Activated T-helper 1 cell treated with Interleukin-2 at 50 U/mL for 16 hours (primary cell): ENCODE measurements around the gene NFKBIB.
A peak's percentile ranks its signal among the peaks of the same experiment; 100 is the strongest.
"Not testable (repeated sequence)": the region's sequence is repeated elsewhere in the genome, so short reads cannot be mapped to it uniquely, and the experiment has no call there.

Experiments
- DNase-seq: peaks from one replicate; pipeline ENCODE4 v3.0.0-alpha.2; 2020; ENCODE audit warnings: low read depth

Gene NFKBIB

GRCh38 chr19:38899447-38900201 is at the start of gene NFKBIB, which contains the start of gene SIRT2:
Gene NFKBIB, plus strand, starts transcription at chr19:38899969. Its CDS starts 64 bp downstream, at chr19:38900033.
Gene SIRT2, minus strand, starts transcription at chr19:38899618. Its CDS starts 97 bp downstream, at chr19:38899521.
- DNase-seq = peak; percentile 98

- DNase-seq = peak; percentile 98
Measured at GRCh38 chr19:38850436-38850975, 49.3 kb upstream of the NFKBIB start.

GRCh38 chr19:38850976-38851621 is 48.7 kb upstream of the NFKBIB start:
- DNase-seq = peak; percentile 16

GRCh38 chr19:38851622-38852230 is 48.0 kb upstream of the NFKBIB start:
- DNase-seq = peak; percentile 81

- DNase-seq = peak; percentile 38
Measured at GRCh38 chr19:38852231-38853044, 47.3 kb upstream of the NFKBIB start.

GRCh38 chr19:38853214-38853613 is 46.6 kb upstream of the NFKBIB start:
- DNase-seq = no peak

- not testable (repeated sequence) for DNase-seq
Measured at GRCh38 chr19:38854961-38855360, 44.8 kb upstream of the NFKBIB start.

GRCh38 chr19:38855751-38856150 is 44.0 kb upstream of the NFKBIB start:
- DNase-seq = not testable (repeated sequence)

GRCh38 chr19:38856813-38857212 is 43.0 kb upstream of the NFKBIB start:
- DNase-seq = no peak

GRCh38 chr19:38859631-38860204 is 40.1 kb upstream of the NFKBIB start:
- not testable (repeated sequence) for DNase-seq

- DNase-seq = no peak
Measured at GRCh38 chr19:38861368-38861767, 38.4 kb upstream of the NFKBIB start.

- DNase-seq = no peak
Measured at GRCh38 chr19:38862321-38863059, 37.3 kb upstream of the NFKBIB start.

- DNase-seq = no peak
Measured at GRCh38 chr19:38867171-38867780, 32.5 kb upstream of the NFKBIB start.

GRCh38 chr19:38868551-38868950 is 31.2 kb upstream of the NFKBIB start:
- DNase-seq = no peak

- DNase-seq = no peak
Measured at GRCh38 chr19:38869160-38869835, 30.5 kb upstream of the NFKBIB start.

GRCh38 chr19:38869836-38870607 is 29.7 kb upstream of the NFKBIB start:
- DNase-seq = peak; percentile 92

- no peak for DNase-seq
Measured at GRCh38 chr19:38870612-38871011, 29.2 kb upstream of the NFKBIB start.

GRCh38 chr19:38873400-38873799 is 26.4 kb upstream of the NFKBIB start:
- not testable (repeated sequence) for DNase-seq
